Fibroblast of skin of right quadriceps (primary cell): ENCODE measurements around the gene PIP4K2A.
"Not testable (repeated sequence)": the region's sequence is repeated elsewhere in the genome, so short reads cannot be mapped to it uniquely, and the experiment has no call there.

Source experiments
- DNase-seq: peaks from one replicate; pipeline ENCODE4 v3.0.0-alpha.2; 2013

PIP4K2A gene

GRCh38 chr10:22718659-22719058 lies 4.3 kb upstream of the PIP4K2A start:
- not testable (repeated sequence) for DNase-seq

- no peak for DNase-seq
Observed at GRCh38 chr10:22717728-22718127, 3.4 kb upstream of the PIP4K2A start.

- DNase-seq, result no peak
Observed at GRCh38 chr10:22716943-22717342, 2.6 kb upstream of the PIP4K2A start.

- no peak for DNase-seq
Observed at GRCh38 chr10:22715290-22715625, 880 bp upstream of the PIP4K2A start.

GRCh38 chr10:22713853-22714478 lies 412 bp downstream of the PIP4K2A start:
- DNase-seq, result peak; percentile 14

GRCh38 chr10:22712956-22713852 lies 1.2 kb downstream of the PIP4K2A start:
- no peak for DNase-seq

GRCh38 chr10:22712211-22712955 lies 2.0 kb downstream of the PIP4K2A start:
- DNase-seq, result peak; percentile 54

GRCh38 chr10:22711373-22711772 lies 3.0 kb downstream of the PIP4K2A start:
- DNase-seq, result no peak

GRCh38 chr10:22710139-22710745 lies 4.1 kb downstream of the PIP4K2A start:
- DNase-seq, result no peak

GRCh38 chr10:22708772-22709171 lies 5.6 kb downstream of the PIP4K2A start:
- DNase-seq, result no peak

GRCh38 chr10:22705527-22705926 lies 8.9 kb downstream of the PIP4K2A start:
- no peak for DNase-seq

- DNase-seq, result no peak
Observed at GRCh38 chr10:22704942-22705341, 9.4 kb downstream of the PIP4K2A start.

GRCh38 chr10:22704471-22704911 lies 9.9 kb downstream of the PIP4K2A start:
- no peak for DNase-seq

GRCh38 chr10:22702348-22702747 lies 12.0 kb downstream of the PIP4K2A start:
- DNase-seq, result no peak

- DNase-seq, result no peak
Observed at GRCh38 chr10:22701132-22701826, 13.1 kb downstream of the PIP4K2A start.

- DNase-seq, result no peak
Observed at GRCh38 chr10:22700489-22700888, 13.9 kb downstream of the PIP4K2A start.

GRCh38 chr10:22699976-22700375 lies 14.4 kb downstream of the PIP4K2A start:
- no peak for DNase-seq

GRCh38 chr10:22698941-22699440 lies 15.4 kb downstream of the PIP4K2A start:
- no peak for DNase-seq

- DNase-seq, result no peak
Observed at GRCh38 chr10:22697800-22698199, 16.6 kb downstream of the PIP4K2A start.

- no peak for DNase-seq
Observed at GRCh38 chr10:22697101-22697500, 17.3 kb downstream of the PIP4K2A start.

- DNase-seq, result no peak
Observed at GRCh38 chr10:22693860-22694259, 20.5 kb downstream of the PIP4K2A start.

GRCh38 chr10:22693371-22693784 lies 21.0 kb downstream of the PIP4K2A start:
- DNase-seq, result peak; percentile 66
